GM19372 (cell line): Measurements from ENCODE around the gene IL22RA2.

Source experiments
- ATAC-seq: cut with Tn5 transposase; IDR thresholded peaks from one replicate; pipeline ENCODE4 v1.9.1; 2021; ENCODE audit warnings: mild to moderate bottlenecking, low read depth, moderate library complexity; ENCODE audit not compliant: unreplicated experiment

The IL22RA2 gene

GRCh38 chr6:137097526-137097925 lies 75.9 kb downstream of the IL22RA2 start:
- no peak for ATAC-seq

- ATAC-seq = no peak
Measured at GRCh38 chr6:137097057-137097456, 76.4 kb downstream of the IL22RA2 start.

- peak; percentile 63 for ATAC-seq
Measured at GRCh38 chr6:137095651-137096238, 77.7 kb downstream of the IL22RA2 start.

- no peak for ATAC-seq
Measured at GRCh38 chr6:137095093-137095492, 78.4 kb downstream of the IL22RA2 start.

GRCh38 chr6:137094411-137095008 lies 78.9 kb downstream of the IL22RA2 start:
- no peak for ATAC-seq
